Keratinocyte (primary cell): ENCODE measurements around the gene ITGB1.
"Not testable (repeated sequence)": the region's sequence is repeated elsewhere in the genome, so short reads cannot be mapped to it uniquely, and the experiment has no call there.

Experiments
- EZH2 ChIP-seq: IDR thresholded peaks from one replicate; pipeline ENCODE4 v1.6.1; 2012; ENCODE audit warnings: inconsistent platforms, mild to moderate bottlenecking, low read length, moderate library complexity
- TF ChIP-seq, protein P1 (sequence below), 3 experiments: IDR thresholded peaks in 1 of 3; conservative IDR thresholded peaks in 1 of 3; optimal IDR thresholded peaks in 1 of 3; 2 replicates in 2 of 3; 3 replicates in 1 of 3; pipeline versions ENCODE3 to v1.5.1; 2011; ENCODE audit warnings: low read length in 3 of 3, mild to moderate bottlenecking in 3 of 3, moderate library complexity in 2 of 3, control low read depth in 1 of 3, inconsistent platforms in 1 of 3; ENCODE audit not compliant: insufficient read depth in 2 of 3; ENCODE audit errors: extremely low read depth in 1 of 3

DNA sequence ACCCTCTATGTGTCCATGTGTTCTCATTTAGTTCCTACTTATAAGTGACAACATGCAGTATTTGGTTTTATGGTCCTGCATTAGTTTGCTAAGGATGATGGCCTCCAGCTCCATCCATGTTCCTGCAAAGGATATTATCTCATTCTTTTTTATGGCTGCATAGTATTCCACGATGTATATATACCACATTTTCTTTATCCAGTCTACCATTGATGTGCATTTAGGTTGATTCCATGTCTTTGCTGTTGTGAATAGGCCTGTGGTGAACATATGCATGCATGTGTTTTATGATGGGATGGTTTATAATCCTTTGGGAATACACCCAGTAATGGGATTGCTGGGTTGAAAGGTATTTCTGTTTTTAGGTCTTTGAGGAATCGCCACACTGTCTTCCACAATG is 36.6 kb upstream of the ITGB1 start:
- TF ChIP-seq, protein P1, sequence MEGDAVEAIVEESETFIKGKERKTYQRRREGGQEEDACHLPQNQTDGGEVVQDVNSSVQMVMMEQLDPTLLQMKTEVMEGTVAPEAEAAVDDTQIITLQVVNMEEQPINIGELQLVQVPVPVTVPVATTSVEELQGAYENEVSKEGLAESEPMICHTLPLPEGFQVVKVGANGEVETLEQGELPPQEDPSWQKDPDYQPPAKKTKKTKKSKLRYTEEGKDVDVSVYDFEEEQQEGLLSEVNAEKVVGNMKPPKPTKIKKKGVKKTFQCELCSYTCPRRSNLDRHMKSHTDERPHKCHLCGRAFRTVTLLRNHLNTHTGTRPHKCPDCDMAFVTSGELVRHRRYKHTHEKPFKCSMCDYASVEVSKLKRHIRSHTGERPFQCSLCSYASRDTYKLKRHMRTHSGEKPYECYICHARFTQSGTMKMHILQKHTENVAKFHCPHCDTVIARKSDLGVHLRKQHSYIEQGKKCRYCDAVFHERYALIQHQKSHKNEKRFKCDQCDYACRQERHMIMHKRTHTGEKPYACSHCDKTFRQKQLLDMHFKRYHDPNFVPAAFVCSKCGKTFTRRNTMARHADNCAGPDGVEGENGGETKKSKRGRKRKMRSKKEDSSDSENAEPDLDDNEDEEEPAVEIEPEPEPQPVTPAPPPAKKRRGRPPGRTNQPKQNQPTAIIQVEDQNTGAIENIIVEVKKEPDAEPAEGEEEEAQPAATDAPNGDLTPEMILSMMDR (optimal IDR thresholded peaks at IDR 0.05 in 1 of 3, IDR thresholded peaks at IDR 0.05 in 1 of 3, conservative IDR thresholded peaks at IDR 0.05 in 1 of 3; ENCODE audit: extremely low read depth in 1 of 3, insufficient read depth in 2 of 3, low read length in 3 of 3) = not testable (repeated sequence)
- not testable (repeated sequence) for TF ChIP-seq EZH2
